ENCODE measurements around the gene TIMM10B. TPM values are rescaled to one million over a fixed set of nuclear protein-coding genes. Genes with fewer than 3 reads are reported as not detected.

TIMM10B gene
- total and polyA plus RNA-seq, 2 of the 4 experiments (the other 2 are of a cell fraction), result 24.7 to 27.1 TPM

DNA sequence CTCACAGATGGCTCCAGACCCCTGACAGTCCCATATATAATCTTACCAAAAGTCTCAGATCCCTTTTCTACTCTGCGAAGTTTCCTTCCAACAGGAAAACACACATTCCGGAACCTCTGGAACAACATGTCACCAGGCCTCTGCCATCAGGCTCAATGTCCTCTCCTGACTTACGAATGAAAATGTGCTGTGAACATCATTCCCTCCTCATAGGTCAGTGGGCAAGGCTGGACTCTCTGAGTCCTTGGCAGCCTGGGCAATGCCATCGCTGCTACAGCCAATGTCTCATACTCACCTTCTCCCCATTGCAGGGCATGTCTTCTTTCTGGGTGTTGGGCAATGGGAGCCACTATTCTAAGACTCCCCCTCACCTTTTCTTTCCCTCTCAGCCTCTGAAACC, 38.9 kb upstream of the TIMM10B start:
- Histone ChIP-seq H4K20me1 (ENCODE audit: insufficient read depth, low read length) (no peaks in the 10 kb centered on the region), H2BK120ac (ENCODE audit: low read depth, low read length) (no peak overlapping the region), H3K4me3 (ENCODE audit: insufficient read depth, low read depth, low read length) (no peak overlapping the region), H3K56ac (ENCODE audit: extremely low read depth, insufficient read depth, low read length) (no peak overlapping the region), H2AK5ac (ENCODE audit: low read depth, low read length) (no peak overlapping the region), H3K27ac (ENCODE audit: insufficient read depth, low read length) (no peak overlapping the region), H3K14ac (replicated peaks; ENCODE audit: low read depth, low read length) (no peak overlapping the region), H3K27me3 (ENCODE audit: control insufficient read depth, insufficient read depth, low read length) (no peaks in the 10 kb centered on the region), H4K91ac (ENCODE audit: insufficient read depth, low read depth, low read length) (no peak overlapping the region), H3K9me3 (ENCODE audit: control insufficient read depth, insufficient read depth, low read length) (no peaks in the 10 kb centered on the region), H2BK15ac (ENCODE audit: low read depth, low read length) (no peak overlapping the region), H3K9ac (ENCODE audit: low read depth, low read length) (no peak overlapping the region), H2BK5ac (ENCODE audit: low read depth, low read length, poor library complexity, severe bottlenecking) (no peak overlapping the region), H3K4me2 (ENCODE audit: low read depth, low read length) (no peak overlapping the region), H3K23ac (ENCODE audit: low read depth, low read length) (no peak overlapping the region), H4K8ac (ENCODE audit: low read depth in 2 of 2, low read length in 2 of 2) (no peak overlapping the region), H3K4me1 (ENCODE audit: control insufficient read depth, insufficient read depth, low read length) (no peaks in the 10 kb centered on the region), H3K79me1 (ENCODE audit: low read depth in 1 of 2, low read length in 2 of 2) (no peaks in the 10 kb centered on the region), H3K36me3 (ENCODE audit: control insufficient read depth, insufficient read depth, low read length) (peaks cover 2% of the 10 kb centered on the region; the same call in 1 of the 2 replicates), H2BK20ac (ENCODE audit: low read depth, low read length) (no peak overlapping the region), H2AFZ (replicated peaks; ENCODE audit: low read length, poor library complexity) (no peak overlapping the region), H3K18ac (ENCODE audit: low read depth, low read length) (no peak overlapping the region), H4K5ac (ENCODE audit: low read depth, low read length) (no peak overlapping the region), H2AK9ac (replicated peaks; ENCODE audit: low read depth, low read length, poor library complexity) (no peak overlapping the region), H3K9me1 (ENCODE audit: insufficient read depth, low read length) (no peaks in the 10 kb centered on the region), H3K4ac (ENCODE audit: low read depth, low read length) (no peak overlapping the region)
- TF ChIP-seq RFX5 (IDR thresholded peaks at IDR 0.05; ENCODE audit: low read depth, low read length) (no peak), BHLHE40 (IDR thresholded peaks at IDR 0.05; ENCODE audit: low read depth, low read length) (no peak), MAFK (IDR thresholded peaks at IDR 0.05; ENCODE audit: low read depth, low read length) (no peak), CEBPB (IDR thresholded peaks at IDR 0.05; ENCODE audit: low read depth, low read length) (no peak), SMC3 (IDR thresholded peaks at IDR 0.05; ENCODE audit: low read depth, low read length) (no peak), CHD1 (IDR thresholded peaks at IDR 0.05; ENCODE audit: low read depth, low read length) (no peak), FOS (IDR thresholded peaks at IDR 0.05; ENCODE audit: low read depth, low read length) (no peak), POLR2A (IDR thresholded peaks at IDR 0.05; ENCODE audit: low read depth, low read length) (no peak), MXI1 (IDR thresholded peaks at IDR 0.05; ENCODE audit: borderline replicate concordance, low read depth, low read length) (no peak), RAD21 (IDR thresholded peaks at IDR 0.05; ENCODE audit: low read length) (no peak), MAZ (IDR thresholded peaks at IDR 0.05; ENCODE audit: borderline replicate concordance, low read depth, low read length) (no peak), RCOR1 (IDR thresholded peaks at IDR 0.05; ENCODE audit: insufficient replicate concordance, low read length) (no peak)
- TF ChIP-seq, protein P1, sequence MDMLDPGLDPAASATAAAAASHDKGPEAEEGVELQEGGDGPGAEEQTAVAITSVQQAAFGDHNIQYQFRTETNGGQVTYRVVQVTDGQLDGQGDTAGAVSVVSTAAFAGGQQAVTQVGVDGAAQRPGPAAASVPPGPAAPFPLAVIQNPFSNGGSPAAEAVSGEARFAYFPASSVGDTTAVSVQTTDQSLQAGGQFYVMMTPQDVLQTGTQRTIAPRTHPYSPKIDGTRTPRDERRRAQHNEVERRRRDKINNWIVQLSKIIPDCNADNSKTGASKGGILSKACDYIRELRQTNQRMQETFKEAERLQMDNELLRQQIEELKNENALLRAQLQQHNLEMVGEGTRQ (IDR thresholded peaks at IDR 0.05; ENCODE audit: low read depth, low read length), result no peak
- TF ChIP-seq, protein P2, sequence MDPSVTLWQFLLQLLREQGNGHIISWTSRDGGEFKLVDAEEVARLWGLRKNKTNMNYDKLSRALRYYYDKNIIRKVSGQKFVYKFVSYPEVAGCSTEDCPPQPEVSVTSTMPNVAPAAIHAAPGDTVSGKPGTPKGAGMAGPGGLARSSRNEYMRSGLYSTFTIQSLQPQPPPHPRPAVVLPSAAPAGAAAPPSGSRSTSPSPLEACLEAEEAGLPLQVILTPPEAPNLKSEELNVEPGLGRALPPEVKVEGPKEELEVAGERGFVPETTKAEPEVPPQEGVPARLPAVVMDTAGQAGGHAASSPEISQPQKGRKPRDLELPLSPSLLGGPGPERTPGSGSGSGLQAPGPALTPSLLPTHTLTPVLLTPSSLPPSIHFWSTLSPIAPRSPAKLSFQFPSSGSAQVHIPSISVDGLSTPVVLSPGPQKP (IDR thresholded peaks at IDR 0.05; ENCODE audit: borderline replicate concordance, low read depth, low read length), result no peak
- BruUV-seq (replicated peaks), result no TSS peak
- CTCF ChIA-PET, result interaction anchor here (0.7 to 6.7 kb wide), 2 partner anchors 25 to 63 kb away, joined by 3 to 107 read pairs; no protein-coding TSS in a partner anchor
- POLR2A ChIA-PET (ENCODE audit: unreplicated experiment), result no interaction called here
- intact Hi-C loops (cut with micrococcal nuclease) (no loop called here), in situ Hi-C loops (cut with MboI; ENCODE audit: low sequenced_read_pairs) (loop anchor here (5.0 kb wide), 1 partner anchor 60 kb away; no protein-coding TSS in a partner anchor), dilution Hi-C loops (cut with HindIII; ENCODE audit: low sequenced_read_pairs, unreplicated experiment) (no loop called here)
- ATAC-seq (ENCODE audit: low read depth) (no peak), DNase-seq (no peak)
- 85% methylated on average over 3 of the region's 4 CpGs; no CpG with 5 or more reads in 1 of the 2 experiments for WGBS, 2 experiments (ENCODE audit: extremely low coverage in 2 of 2, insufficient read length in 1 of 2)

Data from IMR-90 (cell line).